Activated CD8-positive, alpha-beta memory T cell treated with anti-CD3 and anti-CD28 coated beads for 4 hours (primary cell): ENCODE measurements around the gene CENPM.

Source experiments
- DNase-seq, 2 donors: peaks; one replicate each; pipeline ENCODE4 v3.0.0-alpha.2; 2020; ENCODE audit warnings: low read depth in 2 of 2

Gene CENPM

GRCh38 chr22:41933411-41934177 is 13.4 kb downstream of the CENPM start:
- DNase-seq: no peak

- no peak for DNase-seq
Observed at GRCh38 chr22:41932353-41932752, 14.6 kb downstream of the CENPM start.

GRCh38 chr22:41931701-41932269 is 15.2 kb downstream of the CENPM start:
- no peak for DNase-seq

GRCh38 chr22:41929418-41929810 is 17.5 kb downstream of the CENPM start:
- DNase-seq: no peak

GRCh38 chr22:41928593-41929417 is 18.1 kb downstream of the CENPM start:
- no peak for DNase-seq

- no peak for DNase-seq
Observed at GRCh38 chr22:41927813-41928212, 19.1 kb downstream of the CENPM start.

GRCh38 chr22:41925783-41926460 is 21.0 kb downstream of the CENPM start:
- DNase-seq: peak; percentile 52 to 68

- no peak for DNase-seq
Observed at GRCh38 chr22:41923595-41924276, 23.2 kb downstream of the CENPM start.

- DNase-seq: no peak
Observed at GRCh38 chr22:41922940-41923594, 23.9 kb downstream of the CENPM start.

GRCh38 chr22:41922328-41922727 is 24.6 kb downstream of the CENPM start:
- DNase-seq: no peak

- no peak for DNase-seq
Observed at GRCh38 chr22:41920271-41920976, 26.5 kb downstream of the CENPM start.

- no peak for DNase-seq
Observed at GRCh38 chr22:41919357-41920224, 27.4 kb downstream of the CENPM start.

- no peak for DNase-seq
Observed at GRCh38 chr22:41917903-41918791, 28.8 kb downstream of the CENPM start.

- DNase-seq: no peak
Observed at GRCh38 chr22:41917375-41917902, 29.5 kb downstream of the CENPM start.

- DNase-seq: no peak
Observed at GRCh38 chr22:41916745-41917358, 30.1 kb downstream of the CENPM start.

- no peak for DNase-seq
Observed at GRCh38 chr22:41915786-41916493, 31.0 kb downstream of the CENPM start.
